K562 (cell line): ENCODE results near the gene IGFBP4. TPM values are rescaled to one million over a fixed set of nuclear protein-coding genes. Genes with fewer than 3 reads are reported as not detected.

Source experiments
- BHLHE40 ChIP-seq: IDR thresholded peaks from 2 replicates; pipeline ENCODE4 v1.6.1; 2011; ENCODE audit warnings: low read length, improper control_type of control experiment
- HNRNPLL ChIP-seq: fragments of 200-400 bp; formaldehyde crosslinking; IDR thresholded peaks from 2 replicates; pipeline ENCODE4 v1.6.1; 2017; ENCODE audit warnings: low read length, low read depth, mild to moderate bottlenecking; ENCODE audit not compliant: poor library complexity, severe bottlenecking
- polyA plus RNA-seq, 8 experiments: library from polyadenylated mRNA; depleted of rRNA in 4 of 8; stranded (reverse) in 5 of 8; unstranded in 3 of 8; fragments of >200 nt; fragmentation: Nextera tagmentation in 2 of 8; fragmentation: Illumina TruSeq in 1 of 8; extraction: Ambion mirVana in 2 of 8; extraction: Trizol in 1 of 8; gene quantifications; 2 replicates each; pipeline versions ENCODE4 v1.2.1 to v1.2.3, GENCODE V29; 2011 to 2014; ENCODE audit warnings: inconsistent platforms in 1 of 8, missing spikeins in 1 of 8
- total RNA-seq, 7 experiments: library from RNA; depleted of rRNA in 6 of 7; stranded (reverse); fragments of >200 nt in 6 of 7; fragmentation: Illumina TruSeq in 2 of 7; extraction: Trizol in 2 of 7; gene quantifications; 2 replicates each; pipeline versions ENCODE4 v1.2.1 to v1.2.3, GENCODE V29; 2011 to 2021; ENCODE audit warnings: low replicate concordance in 1 of 7
- TF ChIP-seq, protein P1 (sequence below), 2 experiments: fragments of 450-650 bp; IDR thresholded peaks; 2 replicates each; pipeline ENCODE4 v1.6.1; 2016; ENCODE audit warnings: mild to moderate bottlenecking in 2 of 2, borderline replicate concordance in 1 of 2, low read depth in 1 of 2, moderate library complexity in 1 of 2

IGFBP4 gene
- total and polyA plus RNA-seq, 9 of the 15 experiments (the other 6 are each of a cell fraction or from before 2014, with no cell fraction given), result 8.8 to 99.8 (median 18.6) TPM

DNA sequence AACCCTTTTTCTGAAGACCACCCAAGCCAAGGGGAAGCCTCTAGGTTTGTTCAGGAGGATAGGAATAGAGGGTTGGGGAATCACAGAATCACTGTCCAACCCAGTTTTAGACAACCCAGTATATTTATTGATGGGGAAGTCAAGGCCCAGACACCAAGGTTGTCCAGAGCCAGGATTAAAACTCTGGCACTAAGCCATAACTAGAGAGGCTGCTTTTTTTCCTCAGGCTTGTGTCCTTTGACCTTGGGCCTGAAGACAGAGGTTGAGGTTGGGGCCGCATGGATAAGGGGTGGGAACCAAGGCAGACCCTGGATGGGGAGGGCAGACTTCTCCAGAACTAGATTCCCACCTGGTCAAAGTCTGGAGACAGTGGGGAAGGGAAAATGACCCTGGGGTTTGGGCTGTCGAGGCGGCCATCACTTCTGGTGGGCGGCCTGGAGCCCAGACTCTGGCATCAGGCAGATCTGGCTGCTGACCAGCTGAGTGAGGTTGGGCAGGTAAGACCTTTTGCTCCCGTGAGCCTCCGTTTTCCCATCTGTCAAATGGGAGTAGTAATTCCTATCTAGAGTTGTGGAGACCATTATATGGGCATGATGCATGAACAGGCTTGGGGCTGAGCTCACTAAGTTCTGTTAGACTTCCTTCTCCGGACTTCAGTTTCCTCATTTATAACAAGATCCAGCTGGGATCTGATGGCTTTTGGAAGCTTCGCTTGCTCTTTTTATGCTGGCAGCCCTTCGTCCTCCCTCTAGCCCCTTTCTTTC, 17.9 kb downstream of the IGFBP4 start (continued):
- TF ChIP-seq, protein P1, sequence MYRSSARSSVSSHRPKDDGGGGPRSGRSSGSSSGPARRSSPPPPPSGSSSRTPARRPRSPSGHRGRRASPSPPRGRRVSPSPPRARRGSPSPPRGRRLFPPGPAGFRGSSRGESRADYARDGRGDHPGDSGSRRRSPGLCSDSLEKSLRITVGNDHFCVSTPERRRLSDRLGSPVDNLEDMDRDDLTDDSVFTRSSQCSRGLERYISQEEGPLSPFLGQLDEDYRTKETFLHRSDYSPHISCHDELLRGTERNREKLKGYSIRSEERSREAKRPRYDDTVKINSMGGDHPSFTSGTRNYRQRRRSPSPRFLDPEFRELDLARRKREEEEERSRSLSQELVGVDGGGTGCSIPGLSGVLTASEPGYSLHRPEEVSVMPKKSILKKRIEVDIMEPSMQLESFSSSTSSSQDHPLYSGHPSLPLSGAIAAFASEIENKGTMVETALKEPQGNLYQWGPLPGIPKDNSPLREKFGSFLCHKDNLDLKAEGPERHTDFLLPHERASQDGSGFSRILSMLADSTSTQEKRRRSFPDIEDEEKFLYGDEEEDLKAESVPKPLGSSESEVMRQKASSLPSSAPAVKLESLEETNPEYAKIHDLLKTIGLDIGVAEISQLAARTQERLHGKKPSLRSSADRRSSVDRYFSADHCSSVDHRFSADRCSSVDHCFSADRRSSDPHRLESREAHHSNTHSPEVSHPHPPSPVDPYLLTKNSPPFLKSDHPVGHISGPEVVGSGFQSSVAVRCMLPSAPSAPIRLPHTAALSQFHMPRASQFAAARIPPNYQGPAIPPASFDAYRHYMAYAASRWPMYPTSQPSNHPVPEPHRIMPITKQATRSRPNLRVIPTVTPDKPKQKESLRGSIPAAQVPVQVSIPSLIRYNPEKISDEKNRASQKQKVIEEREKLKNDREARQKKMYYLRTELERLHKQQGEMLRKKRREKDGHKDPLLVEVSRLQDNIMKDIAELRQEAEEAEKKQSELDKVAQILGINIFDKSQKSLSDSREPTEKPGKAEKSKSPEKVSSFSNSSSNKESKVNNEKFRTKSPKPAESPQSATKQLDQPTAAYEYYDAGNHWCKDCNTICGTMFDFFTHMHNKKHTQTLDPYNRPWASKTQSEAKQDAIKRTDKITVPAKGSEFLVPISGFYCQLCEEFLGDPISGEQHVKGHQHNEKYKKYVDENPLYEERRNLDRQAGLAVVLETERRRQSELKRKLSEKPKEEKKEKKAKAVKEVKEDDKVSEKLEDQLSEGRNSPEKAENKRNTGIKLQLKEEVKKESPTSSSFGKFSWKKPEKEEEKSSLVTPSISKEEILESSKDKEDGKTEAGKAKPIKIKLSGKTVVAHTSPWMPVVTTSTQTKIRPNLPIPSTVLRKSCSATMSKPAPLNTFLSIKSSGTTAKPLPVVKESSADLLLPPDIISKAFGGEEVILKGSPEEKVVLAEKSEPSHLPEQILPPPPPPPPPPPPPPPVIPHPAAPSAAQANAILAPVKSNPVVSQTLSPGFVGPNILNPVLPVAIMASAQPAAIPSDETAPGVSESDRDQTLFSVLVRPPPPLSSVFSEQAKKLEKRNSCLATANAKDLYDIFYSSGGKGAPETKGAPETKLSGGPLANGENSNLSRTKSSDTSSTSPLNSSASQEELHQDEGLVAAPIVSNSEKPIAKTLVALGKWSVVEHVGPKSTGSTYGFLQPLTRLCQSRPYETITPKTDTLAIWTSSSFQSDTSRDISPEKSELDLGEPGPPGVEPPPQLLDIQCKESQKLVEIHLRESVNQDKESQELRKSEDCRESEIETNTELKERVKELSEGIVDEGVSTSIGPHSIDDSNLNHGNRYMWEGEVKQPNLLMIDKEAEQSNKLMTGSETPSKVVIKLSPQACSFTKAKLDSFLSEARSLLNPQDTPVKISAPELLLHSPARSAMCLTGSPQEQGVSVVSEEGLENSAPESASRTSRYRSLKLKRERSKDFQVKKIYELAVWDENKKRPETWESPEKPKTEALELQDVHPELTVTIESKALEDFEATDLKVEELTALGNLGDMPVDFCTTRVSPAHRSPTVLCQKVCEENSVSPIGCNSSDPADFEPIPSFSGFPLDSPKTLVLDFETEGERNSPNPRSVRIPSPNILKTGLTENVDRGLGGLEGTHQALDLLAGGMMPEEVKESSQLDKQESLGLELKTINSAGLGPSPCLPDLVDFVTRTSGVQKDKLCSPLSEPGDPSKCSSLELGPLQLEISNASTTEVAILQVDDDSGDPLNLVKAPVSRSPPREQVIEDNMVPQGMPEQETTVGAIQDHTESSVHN (IDR thresholded peaks at IDR 0.05; ENCODE audit: borderline replicate concordance in 1 of 2, low read depth in 1 of 2), result no peak
- TF ChIP-seq HNRNPLL, result peak; percentile 27
- no peak for TF ChIP-seq BHLHE40
